Peyer's patch (tissue), 4 donors: ENCODE data around the gene SLX4IP.

Experiments used
- POLR2A ChIP-seq, 2 donors: fragments of 450-650 bp; IDR thresholded peaks; one replicate each; pipeline ENCODE4 v1.5.1; 2017; ENCODE audit warnings: antibody characterized with exemption in 2 of 2, mild to moderate bottlenecking in 2 of 2, moderate library complexity in 2 of 2
- TF ChIP-seq, protein P1 (sequence below), 6 experiments: fragments of 450-650 bp in 4 of 6; fragments of 200-600 bp in 2 of 6; sonication (generic) in 1 of 6; IDR thresholded peaks; one replicate each; pipeline ENCODE4 v1.5.1; 2017 to 2019; ENCODE audit warnings: antibody characterized with exemption in 6 of 6, mild to moderate bottlenecking in 3 of 6, moderate library complexity in 1 of 6

DNA sequence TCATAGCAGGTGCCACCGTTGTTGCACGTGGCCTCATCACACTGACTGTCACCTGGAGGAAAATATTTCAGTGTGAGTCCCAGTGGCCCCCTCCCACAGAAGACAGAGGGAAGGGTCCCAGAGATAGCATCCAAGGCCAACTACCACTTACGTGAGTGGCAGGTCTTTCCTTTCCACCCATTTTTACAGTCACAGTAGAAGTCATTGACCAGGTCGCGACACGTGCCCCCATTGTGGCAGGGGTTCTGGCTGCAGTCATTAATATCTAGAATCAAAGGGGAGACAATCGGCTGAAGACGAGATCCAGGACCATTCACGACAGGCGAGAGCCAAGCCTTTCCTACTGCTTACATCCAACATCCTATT lies 210.1 kb downstream of the SLX4IP start:
- TF ChIP-seq, protein P1, sequence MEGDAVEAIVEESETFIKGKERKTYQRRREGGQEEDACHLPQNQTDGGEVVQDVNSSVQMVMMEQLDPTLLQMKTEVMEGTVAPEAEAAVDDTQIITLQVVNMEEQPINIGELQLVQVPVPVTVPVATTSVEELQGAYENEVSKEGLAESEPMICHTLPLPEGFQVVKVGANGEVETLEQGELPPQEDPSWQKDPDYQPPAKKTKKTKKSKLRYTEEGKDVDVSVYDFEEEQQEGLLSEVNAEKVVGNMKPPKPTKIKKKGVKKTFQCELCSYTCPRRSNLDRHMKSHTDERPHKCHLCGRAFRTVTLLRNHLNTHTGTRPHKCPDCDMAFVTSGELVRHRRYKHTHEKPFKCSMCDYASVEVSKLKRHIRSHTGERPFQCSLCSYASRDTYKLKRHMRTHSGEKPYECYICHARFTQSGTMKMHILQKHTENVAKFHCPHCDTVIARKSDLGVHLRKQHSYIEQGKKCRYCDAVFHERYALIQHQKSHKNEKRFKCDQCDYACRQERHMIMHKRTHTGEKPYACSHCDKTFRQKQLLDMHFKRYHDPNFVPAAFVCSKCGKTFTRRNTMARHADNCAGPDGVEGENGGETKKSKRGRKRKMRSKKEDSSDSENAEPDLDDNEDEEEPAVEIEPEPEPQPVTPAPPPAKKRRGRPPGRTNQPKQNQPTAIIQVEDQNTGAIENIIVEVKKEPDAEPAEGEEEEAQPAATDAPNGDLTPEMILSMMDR (IDR thresholded peaks at IDR 0.05): no peak
- no peak for TF ChIP-seq POLR2A (IDR thresholded peaks at IDR 0.05)
